GM18520 (cell line): Measurements from ENCODE around the gene MBLAC1.

Experiments
- ATAC-seq: cut with Tn5 transposase; IDR thresholded peaks from one replicate; pipeline ENCODE4 v1.9.1; 2021; ENCODE audit not compliant: unreplicated experiment

MBLAC1 gene

DNA sequence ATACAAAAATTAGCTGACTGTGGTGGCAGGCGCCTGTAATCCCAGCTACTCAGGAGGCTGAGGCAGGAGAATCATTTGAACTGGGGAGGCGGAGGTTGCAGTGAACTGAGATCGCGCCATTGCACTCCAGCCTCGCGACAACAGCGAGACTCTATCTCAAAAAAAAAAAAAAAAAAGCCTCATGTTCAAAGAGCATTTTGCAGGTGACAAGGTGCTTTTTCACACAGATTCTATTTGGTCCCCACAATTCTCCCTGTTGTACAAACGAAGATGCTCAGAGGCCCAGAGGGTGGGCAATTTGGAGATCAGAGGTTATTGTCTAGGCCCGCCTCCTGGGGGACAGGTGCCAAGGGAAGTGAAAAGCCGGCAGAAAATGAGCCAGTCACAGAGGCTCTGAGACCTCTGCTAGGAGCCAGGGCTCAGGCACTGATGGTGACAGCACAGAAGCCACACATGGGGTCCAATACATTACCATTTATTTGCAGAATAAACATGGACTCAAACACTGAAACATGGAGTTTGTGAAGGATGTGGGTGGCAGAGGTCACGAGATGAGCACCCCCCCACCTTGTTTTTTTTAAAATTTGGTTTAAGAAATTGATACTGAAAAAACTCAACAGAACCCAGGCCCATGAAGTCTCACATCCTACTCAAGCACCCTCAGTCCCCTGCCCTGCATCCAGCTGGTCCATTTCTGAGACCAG, 42.5 kb downstream of the MBLAC1 start:
- no peak for ATAC-seq

GRCh38 chr7:100170101-100170897, 43.5 kb downstream of the MBLAC1 start:
- ATAC-seq, result no peak

- ATAC-seq, result no peak
These were observed 44.4 kb downstream of the MBLAC1 start for GRCh38 chr7:100171087-100171681.

GRCh38 chr7:100171840-100172239, 45.1 kb downstream of the MBLAC1 start:
- no peak for ATAC-seq

DNA sequence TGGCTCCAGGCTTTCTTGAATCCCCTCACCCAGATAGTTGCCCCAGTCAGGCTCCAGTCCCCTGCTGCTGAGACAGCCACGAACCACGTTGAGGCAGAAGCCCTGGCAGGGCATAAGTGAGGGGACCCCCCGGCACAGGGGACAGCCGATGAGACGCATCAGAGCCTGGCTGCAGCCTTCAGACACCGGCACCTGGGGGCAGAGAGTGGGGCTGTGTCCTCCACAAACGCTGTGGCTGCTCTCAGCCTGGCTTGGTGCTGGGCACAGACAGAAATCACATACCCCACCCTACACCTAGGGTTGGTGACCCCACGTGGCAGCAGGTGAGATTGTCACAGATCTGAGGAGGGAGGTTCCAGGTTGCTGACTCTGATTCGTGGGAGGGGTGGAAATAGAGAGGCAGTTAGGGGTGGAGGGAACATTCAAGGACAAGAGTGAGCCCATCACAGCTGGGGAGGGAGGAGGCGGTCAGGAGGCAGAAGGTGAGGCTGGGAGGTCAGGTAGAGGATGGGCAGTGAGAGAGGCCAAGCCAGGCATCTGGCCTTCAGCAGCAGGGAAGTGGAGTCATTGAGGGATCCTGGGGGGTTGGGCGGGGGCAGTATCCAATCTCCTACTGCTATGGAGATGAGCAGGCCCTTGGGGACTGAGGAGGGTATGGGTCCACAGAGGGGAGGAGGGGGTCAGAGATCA, 47.2 kb downstream of the MBLAC1 start:
- ATAC-seq, result no peak

- no peak for ATAC-seq
These were observed 47.8 kb downstream of the MBLAC1 start for GRCh38 chr7:100174582-100174981.

GRCh38 chr7:100175296-100175935, 48.6 kb downstream of the MBLAC1 start:
- no peak for ATAC-seq

DNA sequence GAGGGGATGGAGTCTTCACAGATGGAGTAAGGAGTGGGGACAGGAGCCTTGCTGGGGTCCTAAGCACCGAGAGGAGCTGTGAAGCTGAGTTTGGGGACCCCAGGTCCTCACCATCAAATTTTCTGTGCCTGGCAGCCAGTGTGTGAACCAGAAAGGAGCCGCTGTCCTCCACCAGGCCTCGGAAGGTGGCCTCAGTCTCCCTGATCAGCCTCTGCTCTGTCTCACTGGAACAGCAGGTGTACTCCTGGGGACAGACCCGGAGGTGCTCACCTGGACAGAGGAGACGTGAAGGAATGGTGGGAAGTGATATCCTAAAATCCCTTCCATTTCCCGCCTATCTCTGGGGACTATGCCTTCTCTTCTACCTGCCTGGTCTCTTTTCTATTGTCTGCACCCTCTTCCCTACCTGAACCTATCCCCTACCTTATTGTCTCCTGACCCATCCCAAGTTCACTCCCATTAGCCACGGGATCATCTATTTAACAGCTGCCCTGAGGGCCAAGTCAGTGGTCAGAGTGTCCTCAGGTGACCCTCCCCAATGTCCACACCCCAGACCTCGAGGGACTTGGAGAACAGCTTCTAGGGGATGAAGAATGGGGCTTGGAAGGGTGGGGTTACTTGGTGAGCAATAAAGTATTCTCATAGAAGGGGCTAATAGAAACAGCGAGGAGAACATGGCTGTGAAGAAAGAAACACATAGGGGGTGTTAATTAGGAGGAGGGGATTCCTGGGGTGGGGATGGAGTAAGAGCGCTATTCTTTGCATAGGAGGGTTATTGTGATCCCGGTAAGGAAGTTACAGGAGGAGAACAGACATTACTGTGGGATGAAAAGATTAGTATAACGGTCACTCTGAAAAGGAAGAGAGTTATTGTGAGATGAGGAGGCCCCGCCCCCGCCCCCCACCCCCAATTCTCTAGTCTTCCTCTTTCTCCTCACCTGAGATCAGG, 49.6 kb downstream of the MBLAC1 start:
- ATAC-seq, result no peak

GRCh38 chr7:100177045-100178001, 50.6 kb downstream of the MBLAC1 start, which contains the start of the genes GPC2 and STAG3:
GPC2 (minus strand) TSS chr7:100177381; CDS start chr7:100177199, 182 bp downstream.
STAG3 (plus strand) TSS chr7:100177918; CDS start chr7:100180557, 2,639 bp downstream.
- peak; percentile 79 for ATAC-seq
